HK-2 (cell line): ENCODE measurements around the gene MDH2.
"Not testable (repeated sequence)": the region's sequence is repeated elsewhere in the genome, so short reads cannot be mapped to it uniquely, and the experiment has no call there.

ENCODE experiments used
- DNase-seq: peaks from one replicate; pipeline ENCODE4 v3.0.0-alpha.2; 2018; ENCODE audit not compliant: unreplicated experiment

Gene MDH2, protein sequence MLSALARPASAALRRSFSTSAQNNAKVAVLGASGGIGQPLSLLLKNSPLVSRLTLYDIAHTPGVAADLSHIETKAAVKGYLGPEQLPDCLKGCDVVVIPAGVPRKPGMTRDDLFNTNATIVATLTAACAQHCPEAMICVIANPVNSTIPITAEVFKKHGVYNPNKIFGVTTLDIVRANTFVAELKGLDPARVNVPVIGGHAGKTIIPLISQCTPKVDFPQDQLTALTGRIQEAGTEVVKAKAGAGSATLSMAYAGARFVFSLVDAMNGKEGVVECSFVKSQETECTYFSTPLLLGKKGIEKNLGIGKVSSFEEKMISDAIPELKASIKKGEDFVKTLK

DNA sequence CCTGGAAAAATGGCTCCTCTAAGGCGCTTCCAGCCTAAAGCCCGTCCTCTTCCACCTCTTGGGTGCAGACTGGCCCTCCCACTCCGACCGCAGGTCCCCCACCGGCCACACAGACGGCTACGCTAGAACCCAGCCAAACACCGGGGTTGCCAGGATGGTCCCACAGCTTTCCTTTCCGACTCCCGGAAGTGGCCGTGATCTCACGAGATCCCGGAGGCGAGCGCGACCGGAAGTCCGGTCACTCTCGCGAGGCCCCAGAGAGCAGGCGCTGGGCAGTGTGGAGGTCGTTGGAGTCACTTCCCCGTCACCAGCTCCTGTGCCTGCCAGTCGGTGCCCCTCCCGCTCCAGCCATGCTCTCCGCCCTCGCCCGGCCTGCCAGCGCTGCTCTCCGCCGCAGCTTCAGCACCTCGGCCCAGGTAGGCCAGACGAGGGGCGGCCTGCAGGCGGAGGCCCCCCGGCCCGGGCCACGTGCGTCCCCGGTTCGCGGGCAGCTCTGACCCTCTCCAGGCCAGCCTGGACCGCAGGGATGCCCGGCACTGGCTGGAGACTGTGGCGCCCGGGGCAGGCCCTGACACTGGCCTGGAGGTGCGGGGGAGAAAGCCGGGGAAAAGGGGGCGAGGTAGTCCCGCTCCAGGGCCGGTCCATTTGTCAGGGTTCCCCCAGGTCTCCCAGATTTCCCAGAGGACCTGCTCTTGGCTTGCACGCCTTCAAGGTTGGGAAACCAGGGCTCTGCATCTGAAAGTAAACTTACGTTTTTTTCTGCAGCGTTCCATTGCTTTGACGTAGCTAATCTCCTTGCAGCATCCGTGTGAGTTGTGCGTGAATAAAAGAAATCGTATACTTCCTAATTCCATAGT lies at the start of gene MDH2, which contains the start of gene STYXL1:
Gene MDH2, plus strand, starts transcription at position 296 of the 857 bp plus-strand sequence. Its CDS starts 55 bp downstream, at position 351.
Gene STYXL1, minus strand, starts transcription at position 190 of the 857 bp plus-strand sequence. CDS start 17,477 bp downstream, outside the sequence.
- peak; percentile 97 for DNase-seq

DNA sequence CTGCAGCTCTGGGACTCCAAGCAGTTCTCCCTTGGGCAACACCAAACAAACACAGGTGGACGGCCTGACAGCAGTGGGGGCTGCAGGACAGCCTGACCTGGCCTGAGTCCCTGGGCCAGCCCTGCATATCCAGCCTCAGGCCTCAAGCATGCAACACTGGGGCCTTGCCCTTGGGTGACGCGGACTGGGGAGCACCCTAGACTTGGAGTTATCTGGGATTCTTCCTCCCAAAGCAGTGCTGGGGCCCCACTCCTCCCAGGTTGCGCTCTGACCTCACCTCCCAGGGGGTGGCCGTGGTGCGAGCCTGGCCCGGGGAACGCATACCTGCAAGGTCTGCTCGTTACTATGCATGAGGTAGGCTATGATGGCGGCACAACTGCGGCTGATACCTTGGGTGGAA lies 47.3 kb upstream of the MDH2 start:
- no peak for DNase-seq

DNA sequence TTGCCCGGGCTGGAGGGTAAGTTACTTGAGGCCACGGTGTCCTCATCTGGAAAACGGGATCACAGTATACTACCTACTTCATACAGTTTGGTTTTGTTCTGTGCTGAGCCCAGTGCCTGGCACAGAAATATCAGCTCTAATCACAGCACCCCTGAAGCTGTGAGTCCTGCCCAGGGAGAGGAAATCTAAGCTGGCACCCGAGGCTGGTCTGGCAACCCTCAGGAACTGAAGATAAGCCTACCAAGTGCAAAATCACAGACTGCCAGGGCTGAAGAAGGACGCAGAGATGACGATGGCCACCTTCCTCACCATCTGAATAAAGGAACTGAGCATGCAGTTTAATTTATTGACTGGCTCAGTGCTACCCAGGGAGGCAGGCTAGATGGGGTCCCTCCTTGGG lies 45.8 kb upstream of the MDH2 start:
- DNase-seq, result no peak

- no peak for DNase-seq
These were observed 45.1 kb upstream of the MDH2 start for GRCh38 chr7:76002822-76003221.

- DNase-seq, result no peak
These were observed 44.6 kb upstream of the MDH2 start for GRCh38 chr7:76003351-76003750.

DNA sequence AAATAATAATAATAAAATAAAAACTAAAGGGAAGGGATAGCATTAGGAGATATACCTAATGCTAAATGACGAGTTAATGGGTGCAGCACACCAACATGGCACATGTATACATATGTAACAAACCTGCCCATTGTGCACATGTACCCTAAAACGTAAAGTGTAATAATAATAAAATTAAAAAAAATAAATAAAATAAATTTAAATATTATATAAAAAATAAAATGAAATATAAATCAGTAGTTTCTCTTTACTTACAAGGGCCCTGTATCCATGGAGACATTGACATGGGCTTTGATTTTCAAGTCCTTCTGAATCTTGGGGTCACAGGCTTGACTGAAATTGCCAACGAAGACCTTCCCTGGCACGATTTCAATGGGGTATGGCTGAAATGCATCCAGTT lies 42.9 kb upstream of the MDH2 start:
- not testable (repeated sequence) for DNase-seq

DNA sequence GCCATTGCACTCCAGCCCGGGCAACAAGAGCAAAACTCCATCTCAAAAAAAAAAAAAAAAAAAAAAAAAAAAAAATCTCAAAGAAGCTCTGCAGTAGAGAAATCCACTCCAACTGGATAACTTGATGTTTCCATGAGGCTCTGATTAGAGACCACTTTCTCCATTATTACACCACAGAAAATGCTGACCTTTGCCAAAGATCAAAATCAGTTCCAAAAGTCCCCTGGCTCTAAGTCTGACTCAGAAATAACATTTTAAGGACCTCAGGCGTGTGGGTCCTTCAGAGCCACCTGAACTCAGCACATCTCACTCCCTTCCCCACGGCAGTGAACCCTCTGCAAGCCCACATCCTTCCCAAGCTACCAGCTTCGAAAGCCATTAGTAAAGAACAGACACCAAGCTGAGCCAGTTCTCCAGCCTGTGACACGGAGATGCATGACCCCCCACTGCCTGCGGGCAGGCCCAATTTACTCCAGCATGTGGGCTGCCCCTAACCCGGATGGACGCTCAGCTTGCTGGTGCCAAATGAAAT lies 39.7 kb upstream of the MDH2 start:
- DNase-seq, result no peak

GRCh38 chr7:76009672-76010600 lies 38.0 kb upstream of the MDH2 start:
- DNase-seq, result no peak

- DNase-seq, result no peak
These were observed 36.5 kb upstream of the MDH2 start for GRCh38 chr7:76011442-76011861.

DNA sequence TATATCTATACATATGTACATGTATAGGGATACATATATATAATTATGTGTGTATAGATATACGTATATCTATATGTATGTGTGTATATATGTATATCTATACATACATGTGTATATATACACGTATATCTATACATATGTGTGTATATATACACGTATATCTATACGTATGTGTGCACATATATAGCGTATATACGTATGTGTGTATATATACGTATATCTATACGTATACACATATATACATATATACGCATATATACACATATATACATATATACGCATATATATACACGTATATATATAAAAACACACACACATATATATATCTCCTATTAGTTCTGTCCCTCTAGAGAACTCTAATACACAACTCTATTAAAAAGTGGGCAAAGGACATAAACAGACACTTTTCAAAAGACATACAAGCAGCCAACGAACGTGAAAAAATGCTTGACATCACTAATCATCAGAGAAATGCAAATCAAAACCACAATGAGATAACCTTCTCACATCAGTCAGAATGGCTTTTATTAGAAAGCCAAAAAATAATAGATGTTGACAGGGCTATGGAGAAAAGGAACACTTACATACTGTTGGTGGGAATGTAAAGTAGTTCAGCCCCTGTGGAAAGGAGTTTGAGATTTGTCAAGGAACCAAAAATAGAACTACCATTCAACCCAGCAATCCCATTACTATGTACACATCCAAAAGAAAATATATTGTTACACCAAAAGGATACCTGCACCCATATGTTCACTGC lies 31.5 kb upstream of the MDH2 start:
- DNase-seq, result no peak

GRCh38 chr7:76018520-76018919 lies 29.4 kb upstream of the MDH2 start:
- not testable (repeated sequence) for DNase-seq

GRCh38 chr7:76020031-76020714 lies 27.7 kb upstream of the MDH2 start:
- DNase-seq, result peak; percentile 68

DNA sequence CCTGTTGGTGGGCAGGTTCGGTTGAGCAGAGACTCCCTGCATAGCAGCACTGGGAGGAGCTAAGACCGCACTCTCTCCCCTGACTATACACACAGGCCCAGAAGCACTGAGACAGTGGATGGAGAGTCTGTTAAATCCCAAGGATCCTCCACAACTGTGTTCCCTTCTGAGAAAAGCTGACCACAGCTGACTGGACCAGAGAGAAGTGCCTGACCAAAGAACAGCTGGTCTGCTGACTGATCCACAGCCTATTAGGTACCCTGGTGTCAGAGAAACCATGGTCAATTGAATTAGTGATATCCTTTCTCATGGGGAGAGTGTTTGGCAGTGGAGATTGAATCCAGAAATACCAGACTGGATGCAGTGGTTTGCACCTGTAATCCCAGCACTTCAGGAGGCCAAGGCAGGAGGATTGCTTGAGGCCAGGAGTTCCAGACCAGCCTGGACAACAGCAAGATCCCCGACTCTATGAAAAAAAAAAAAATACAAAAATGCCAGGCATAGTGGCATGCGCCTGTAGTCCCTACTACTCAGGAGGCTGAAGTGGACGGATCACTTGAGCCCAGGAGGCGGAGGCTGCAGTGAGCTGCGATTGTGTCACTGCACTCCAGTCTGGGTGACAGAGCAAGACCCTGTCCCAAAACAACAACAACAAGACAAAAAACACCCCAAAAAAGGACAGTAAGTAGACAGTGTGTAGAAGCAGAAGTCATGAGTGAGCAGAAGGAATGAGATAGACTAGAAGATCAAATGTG lies 25.7 kb upstream of the MDH2 start:
- DNase-seq, result no peak

DNA sequence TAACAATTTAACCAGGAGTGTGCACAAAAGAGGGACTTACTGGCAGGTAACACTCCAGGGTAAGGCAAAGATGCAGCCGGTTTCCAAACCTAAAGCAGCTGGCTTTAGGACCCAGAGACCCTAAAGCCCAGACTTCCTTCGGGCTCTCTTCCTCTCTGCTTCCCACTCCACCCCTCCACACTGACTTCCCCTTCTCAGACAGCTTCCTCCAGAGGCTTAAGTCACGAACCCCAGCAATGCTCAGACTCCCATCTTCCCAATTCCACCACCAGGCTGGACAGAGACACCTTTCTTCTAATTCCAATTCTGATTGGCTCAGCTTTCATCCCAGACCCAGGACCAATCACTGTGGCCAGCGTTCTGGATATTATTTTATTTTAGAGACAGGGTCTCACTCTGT lies 24.9 kb upstream of the MDH2 start:
- no peak for DNase-seq

DNA sequence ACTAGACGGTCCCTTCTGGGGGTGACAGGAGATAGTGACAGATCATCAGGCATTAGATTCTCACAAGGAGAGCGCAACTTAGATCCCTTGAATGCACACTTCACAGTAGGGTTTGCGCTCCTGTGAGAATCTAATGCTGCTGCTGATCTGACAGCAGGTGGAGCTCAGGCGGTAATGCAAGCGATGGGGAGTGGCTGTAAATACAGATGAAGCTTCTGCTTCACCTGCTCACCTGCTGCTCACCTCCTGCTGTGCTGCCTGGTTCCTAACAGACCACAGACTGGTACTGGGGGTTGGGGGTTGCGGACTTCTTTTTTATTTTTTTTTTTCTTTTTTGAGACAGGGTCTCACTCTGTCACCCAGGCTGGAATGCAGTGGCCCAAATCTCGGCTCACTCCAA lies 18.2 kb upstream of the MDH2 start:
- not testable (repeated sequence) for DNase-seq

- no peak for DNase-seq
These were observed 15.9 kb upstream of the MDH2 start for GRCh38 chr7:76031964-76032363.

DNA sequence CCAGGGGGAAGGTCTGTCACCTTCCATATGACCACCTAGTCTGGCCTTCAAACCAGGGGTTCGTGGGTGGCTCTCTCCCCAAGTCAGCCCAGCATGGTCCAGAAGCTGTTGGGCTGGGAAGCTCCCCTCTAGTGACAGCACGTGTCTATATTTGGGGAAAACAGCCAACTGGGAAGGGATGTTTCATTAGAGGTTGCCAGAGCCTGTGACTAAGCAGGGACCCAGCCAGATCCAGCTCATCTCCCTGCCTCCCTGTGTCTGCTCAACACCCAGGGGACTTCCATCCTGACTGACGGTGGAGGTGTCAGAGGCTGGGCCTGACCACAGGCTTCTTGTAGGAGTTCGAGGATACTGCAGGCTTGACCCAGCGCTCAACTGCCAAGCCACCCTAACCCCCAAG lies 10.6 kb upstream of the MDH2 start:
- DNase-seq, result peak; percentile 65

GRCh38 chr7:76040126-76040525 lies 7.8 kb upstream of the MDH2 start:
- DNase-seq, result no peak

- no peak for DNase-seq
These were observed 3.5 kb upstream of the MDH2 start for GRCh38 chr7:76044375-76044865.
